Activated naive CD4-positive, alpha-beta T cell treated with anti-CD3 and anti-CD28 coated beads, Interleukin-2, amount 50 U/mL, for 24 hours (primary cell): ENCODE data around the gene PRPSAP1.
"Not testable (repeated sequence)": the region's sequence is repeated elsewhere in the genome, so short reads cannot be mapped to it uniquely, and the experiment has no call there.

Source experiments
- H3K27ac Mint-ChIP-seq: one replicate; pipeline ENCODE4 v1.8.0; 2021; ENCODE audit warnings: mild to moderate bottlenecking, mixed read lengths
- H3K27me3 Mint-ChIP-seq: one replicate; pipeline ENCODE4 v1.8.0; 2021; ENCODE audit warnings: mixed read lengths
- H3K36me3 Mint-ChIP-seq: one replicate; pipeline ENCODE4 v1.8.0; 2021; ENCODE audit warnings: mixed read lengths
- H3K4me1 Mint-ChIP-seq: one replicate; pipeline ENCODE4 v1.8.0; 2021; ENCODE audit warnings: mixed read lengths
- H3K4me3 Mint-ChIP-seq: one replicate; pipeline ENCODE4 v1.8.0; 2021; ENCODE audit warnings: mild to moderate bottlenecking, mixed read lengths
- H3K9me3 Mint-ChIP-seq: one replicate; pipeline ENCODE4 v1.8.0; 2021; ENCODE audit warnings: mixed read lengths

The PRPSAP1 gene

GRCh38 chr17:76327696-76328095 lies 26.0 kb downstream of the PRPSAP1 start:
- peaks cover 9% of the 10 kb centered on the region for H3K36me3 Mint-ChIP-seq
- H3K27me3 Mint-ChIP-seq, result no peaks in the 10 kb centered on the region
- H3K4me1 Mint-ChIP-seq, result peaks cover 4% of the 10 kb centered on the region
- H3K27ac Mint-ChIP-seq, result no peak overlapping the region
- no peak overlapping the region for H3K4me3 Mint-ChIP-seq
- no peaks in the 10 kb centered on the region for H3K9me3 Mint-ChIP-seq

DNA sequence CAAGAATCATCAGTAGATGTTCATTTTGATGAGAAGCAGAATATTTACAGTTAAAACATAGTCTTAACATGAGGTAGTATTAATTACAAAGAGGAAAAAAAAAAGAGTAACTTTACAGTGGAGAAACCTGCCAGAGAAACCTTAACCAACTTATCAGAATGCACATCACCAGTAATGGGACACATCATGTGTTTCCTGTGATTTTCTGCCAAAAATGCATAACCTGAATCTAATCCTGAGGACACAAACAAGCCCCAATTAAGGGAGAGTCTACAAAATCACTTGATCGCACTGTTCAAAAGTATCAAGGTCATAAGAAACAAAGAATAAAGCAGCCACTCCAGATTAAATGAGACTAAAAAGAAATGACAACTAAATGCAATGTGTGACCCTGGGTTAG lies 27.4 kb downstream of the PRPSAP1 start:
- Mint-ChIP-seq H3K4me3 (no peak overlapping the region), H3K9me3 (no peaks in the 10 kb centered on the region), H3K27me3 (no peaks in the 10 kb centered on the region), H3K36me3 (peaks cover 7% of the 10 kb centered on the region), H3K4me1 (peaks cover 4% of the 10 kb centered on the region), H3K27ac (no peak overlapping the region)

DNA sequence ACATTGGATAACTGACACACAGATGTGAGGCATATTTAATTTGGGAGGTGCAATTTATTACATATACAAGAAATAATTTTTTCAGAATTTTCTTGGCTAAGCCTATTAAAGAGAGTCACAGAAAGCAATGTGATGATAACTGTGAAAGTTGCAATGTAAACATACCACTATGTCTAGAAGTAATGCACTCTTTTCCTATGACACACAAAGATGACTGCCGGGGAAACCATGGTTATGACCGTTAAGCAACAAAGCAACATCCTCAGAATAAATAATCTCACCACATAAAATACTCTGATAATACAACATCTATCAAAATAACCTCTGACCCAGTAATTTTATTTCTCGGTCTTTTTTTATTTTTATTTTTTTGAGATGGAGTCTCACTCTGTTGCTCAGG lies 35.1 kb downstream of the PRPSAP1 start:
- Mint-ChIP-seq H3K36me3 (peaks cover 2% of the 10 kb centered on the region), H3K9me3 (no peaks in the 10 kb centered on the region), H3K4me1 (peaks cover 6% of the 10 kb centered on the region), H3K27me3 (no peaks in the 10 kb centered on the region), H3K27ac (no peak overlapping the region), H3K4me3 (no peak overlapping the region)

DNA sequence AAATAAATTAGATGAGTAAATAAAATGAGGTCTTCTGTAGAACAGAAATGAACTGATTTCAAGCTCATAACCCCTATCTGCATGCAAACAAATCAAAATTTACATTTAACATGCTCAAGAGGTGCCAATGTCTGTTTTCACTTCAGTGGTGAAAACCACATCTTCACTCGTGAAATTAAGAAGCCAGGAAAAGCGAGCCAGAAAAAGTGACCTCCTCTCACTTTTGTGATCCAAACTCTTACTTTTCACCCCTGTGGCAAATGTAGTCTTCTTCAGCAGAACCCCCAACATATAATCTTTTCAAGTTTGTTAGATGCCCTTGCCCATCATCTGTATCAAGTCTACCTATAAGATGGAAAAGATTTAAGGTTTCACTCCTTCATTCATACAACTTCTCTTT lies 36.2 kb downstream of the PRPSAP1 start:
- Mint-ChIP-seq H3K4me1 (peaks cover 6% of the 10 kb centered on the region), H3K27ac (no peak overlapping the region), H3K9me3 (no peaks in the 10 kb centered on the region), H3K36me3 (peaks cover 3% of the 10 kb centered on the region), H3K27me3 (no peaks in the 10 kb centered on the region), H3K4me3 (no peak overlapping the region)

- Mint-ChIP-seq H3K9me3 (no peaks in the 10 kb centered on the region), H3K4me1 (peaks cover 6% of the 10 kb centered on the region), H3K36me3 (peaks cover 3% of the 10 kb centered on the region), H3K4me3 (no peak overlapping the region), H3K27ac (no peak overlapping the region), H3K27me3 (no peaks in the 10 kb centered on the region)
Measured at GRCh38 chr17:76314392-76315227, 39.1 kb downstream of the PRPSAP1 start.

- no peaks in the 10 kb centered on the region for H3K27me3 Mint-ChIP-seq
- no peak overlapping the region for H3K4me3 Mint-ChIP-seq
- H3K9me3 Mint-ChIP-seq, result no peaks in the 10 kb centered on the region
- peaks cover 2% of the 10 kb centered on the region for H3K36me3 Mint-ChIP-seq
- H3K27ac Mint-ChIP-seq, result no peak overlapping the region
- peaks cover 6% of the 10 kb centered on the region for H3K4me1 Mint-ChIP-seq
Measured at GRCh38 chr17:76312735-76313134, 41.0 kb downstream of the PRPSAP1 start.

GRCh38 chr17:76309461-76309860 lies 44.3 kb downstream of the PRPSAP1 start:
- Mint-ChIP-seq H3K27ac (no peak overlapping the region), H3K9me3 (no peaks in the 10 kb centered on the region), H3K27me3 (no peaks in the 10 kb centered on the region), H3K4me3 (no peak overlapping the region), H3K36me3 (peaks cover 2% of the 10 kb centered on the region), H3K4me1 (no peaks in the 10 kb centered on the region)

DNA sequence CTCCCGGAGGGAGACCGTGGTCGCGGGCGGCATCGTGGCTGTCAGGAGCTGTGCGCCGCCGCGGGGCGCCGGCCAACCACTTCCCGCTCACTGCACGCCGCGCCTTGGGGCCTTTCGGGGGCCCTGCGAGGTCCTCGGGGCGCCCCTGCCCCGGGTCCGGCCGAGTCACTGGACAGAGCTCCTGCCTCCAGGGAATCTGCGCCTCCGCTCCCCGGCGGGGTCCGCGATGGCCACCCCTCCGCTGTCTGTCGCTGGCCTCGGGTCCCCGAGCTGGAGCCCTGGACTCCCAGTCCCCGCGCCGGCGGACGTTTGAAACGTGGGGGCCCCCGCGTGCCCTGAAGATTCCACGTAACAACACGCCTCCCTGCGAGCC lies 45.8 kb downstream of the PRPSAP1 start, which contains the start of gene QRICH2:
Gene QRICH2 (minus strand): TSS at position 311 of the 373 bp plus-strand sequence. CDS start 278 bp downstream, at position 33.
- Mint-ChIP-seq H3K27me3 (no peaks in the 10 kb centered on the region), H3K4me3 (no peak within 1 kb of the TSS), H3K36me3 (peaks cover 2% of the 10 kb centered on the region), H3K4me1 (no peaks in the 10 kb centered on the region), H3K27ac (no peak within 1 kb of the TSS), H3K9me3 (no peaks in the 10 kb centered on the region)

DNA sequence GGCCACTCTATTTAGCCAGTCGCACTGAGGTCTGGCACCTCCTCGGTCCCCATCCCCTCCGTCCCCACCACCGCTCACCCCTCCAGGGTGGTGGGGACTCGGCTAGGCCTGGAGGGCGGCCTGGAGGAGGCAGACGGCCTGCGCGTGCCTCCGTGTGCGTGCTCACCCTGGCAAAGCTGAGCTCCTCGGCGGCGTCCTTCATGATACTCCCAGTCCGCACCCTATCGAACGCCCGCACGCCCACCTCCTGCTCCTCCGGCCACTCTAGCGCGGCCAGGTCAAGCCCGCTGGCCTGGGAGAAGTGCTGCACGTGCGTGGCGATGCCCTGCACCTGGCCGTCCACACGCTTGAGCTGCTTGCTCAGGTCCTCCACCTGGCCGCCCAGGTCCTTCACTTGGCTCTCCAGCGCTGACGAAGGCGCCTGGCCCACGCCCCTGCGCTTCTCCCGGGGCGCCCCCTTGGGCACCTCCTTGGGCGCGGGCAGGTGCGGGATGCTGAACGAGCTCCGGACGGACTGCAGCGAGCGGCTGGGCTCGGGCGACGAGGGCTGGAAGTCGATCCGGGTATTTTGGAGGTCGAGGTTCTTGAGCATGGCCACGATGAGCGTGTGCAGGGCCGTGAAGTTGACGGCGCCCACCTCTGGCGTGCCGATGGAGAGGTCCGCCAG lies 46.3 kb downstream of the PRPSAP1 start:
- Mint-ChIP-seq H3K9me3 (no peaks in the 10 kb centered on the region), H3K4me1 (no peaks in the 10 kb centered on the region), H3K36me3 (no peaks in the 10 kb centered on the region), H3K27me3 (no peaks in the 10 kb centered on the region), H3K4me3 (no peak overlapping the region), H3K27ac (no peak overlapping the region)

DNA sequence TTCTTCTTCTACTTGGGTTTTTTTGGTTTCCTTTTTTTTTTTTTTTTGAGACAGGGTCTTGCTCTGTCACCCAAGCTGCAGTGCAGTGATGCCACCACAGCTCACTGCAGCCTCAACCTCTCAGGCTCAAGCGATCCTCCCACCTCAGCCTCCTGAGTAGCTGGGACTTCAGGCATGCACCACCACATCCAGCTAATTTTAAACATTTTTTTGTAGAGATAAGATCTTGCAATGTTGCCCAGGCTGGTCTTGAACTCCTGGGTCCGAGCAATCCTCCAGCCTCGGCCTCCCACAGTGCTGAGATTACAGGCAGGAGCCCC lies 48.6 kb downstream of the PRPSAP1 start:
- not testable (repeated sequence) for H3K9me3 Mint-ChIP-seq, H3K27me3 Mint-ChIP-seq, H3K27ac Mint-ChIP-seq, H3K4me1 Mint-ChIP-seq, H3K4me3 Mint-ChIP-seq, H3K36me3 Mint-ChIP-seq

DNA sequence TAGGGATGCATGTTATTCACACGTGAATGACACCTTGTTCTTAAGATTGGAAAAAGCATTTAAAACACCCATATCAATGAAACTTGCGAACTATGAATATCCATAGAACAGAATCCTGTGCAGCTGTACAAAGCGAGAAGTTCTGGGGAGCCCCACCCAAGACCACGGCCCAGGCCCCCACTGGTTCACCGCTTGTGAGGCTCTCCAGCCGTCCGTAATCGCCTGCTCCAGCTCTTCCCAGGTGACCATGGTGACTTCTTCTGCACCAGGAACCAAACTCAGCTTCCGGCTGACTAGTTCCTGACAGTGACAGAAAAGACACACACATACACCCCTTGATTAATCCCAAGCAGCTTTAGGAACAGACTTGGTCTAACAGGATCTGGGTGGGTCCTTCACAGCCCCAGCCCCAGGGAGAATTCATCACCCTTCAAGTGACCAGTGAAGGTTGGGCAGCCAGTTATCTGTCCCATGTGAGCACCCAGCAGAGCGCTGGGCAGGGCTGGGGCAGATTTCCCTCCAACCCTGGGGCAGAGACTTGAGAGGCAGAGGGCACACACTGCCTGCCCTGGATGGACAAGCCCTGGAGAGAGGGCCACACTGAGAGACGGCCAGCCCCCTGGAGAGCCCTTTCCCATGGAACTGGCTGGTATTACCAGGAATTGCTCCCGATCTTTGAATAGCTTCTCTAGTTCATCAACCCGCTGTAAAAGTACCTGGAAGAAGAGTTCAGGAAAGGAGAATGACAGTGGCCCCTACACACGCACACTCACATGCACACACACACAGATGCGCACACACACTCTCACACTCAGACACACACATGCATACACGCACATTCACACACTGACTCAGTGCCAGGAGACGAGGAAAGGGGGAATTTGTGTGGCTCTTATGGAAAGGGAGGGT lies 49.2 kb downstream of the PRPSAP1 start:
- Mint-ChIP-seq H3K36me3 (no peaks in the 10 kb centered on the region), H3K27ac (no peak overlapping the region), H3K9me3 (no peaks in the 10 kb centered on the region), H3K27me3 (no peaks in the 10 kb centered on the region), H3K4me3 (no peak overlapping the region), H3K4me1 (no peaks in the 10 kb centered on the region)

GRCh38 chr17:76297436-76297835 lies 56.3 kb downstream of the PRPSAP1 start:
- Mint-ChIP-seq H3K36me3 (no peaks in the 10 kb centered on the region), H3K4me1 (peaks cover 4% of the 10 kb centered on the region)

GRCh38 chr17:76296889-76297288 lies 56.8 kb downstream of the PRPSAP1 start:
- no peaks in the 10 kb centered on the region for H3K9me3 Mint-ChIP-seq
- no peaks in the 10 kb centered on the region for H3K27me3 Mint-ChIP-seq
- no peaks in the 10 kb centered on the region for H3K36me3 Mint-ChIP-seq
- H3K27ac Mint-ChIP-seq, result no peak overlapping the region
- peaks cover 4% of the 10 kb centered on the region for H3K4me1 Mint-ChIP-seq
- H3K4me3 Mint-ChIP-seq, result no peak overlapping the region

More at GRCh38 chr17:76297436-76297835, 56.3 kb downstream of the PRPSAP1 start:
- H3K4me3 Mint-ChIP-seq, result no peak overlapping the region
- no peak overlapping the region for H3K27ac Mint-ChIP-seq
- H3K27me3 Mint-ChIP-seq, result no peaks in the 10 kb centered on the region
- no peaks in the 10 kb centered on the region for H3K9me3 Mint-ChIP-seq

DNA sequence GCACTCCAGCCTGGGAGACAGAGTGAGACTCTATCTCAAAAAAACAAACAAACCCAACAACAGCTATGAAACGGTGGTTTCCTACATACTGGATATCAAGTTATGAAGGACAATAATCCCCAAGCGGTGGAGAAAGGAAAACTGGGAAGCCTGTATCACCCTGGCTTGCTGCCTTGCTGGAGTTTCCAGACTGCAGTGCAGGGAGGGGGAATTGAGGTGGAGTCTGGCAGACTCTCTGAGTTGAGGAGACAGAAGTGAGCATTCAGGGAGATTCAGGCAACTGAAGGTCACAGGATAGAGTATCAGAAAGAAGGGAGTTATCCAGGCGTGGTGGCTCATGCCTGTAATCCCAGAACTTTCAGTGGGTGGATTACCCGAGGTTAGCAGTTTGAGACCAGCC lies 57.5 kb downstream of the PRPSAP1 start:
- H3K9me3 Mint-ChIP-seq, result no peaks in the 10 kb centered on the region
- peaks cover 4% of the 10 kb centered on the region for H3K4me1 Mint-ChIP-seq
- no peak overlapping the region for H3K27ac Mint-ChIP-seq
- no peaks in the 10 kb centered on the region for H3K36me3 Mint-ChIP-seq
- H3K4me3 Mint-ChIP-seq, result no peak overlapping the region
- H3K27me3 Mint-ChIP-seq, result no peaks in the 10 kb centered on the region

GRCh38 chr17:76293106-76293505 lies 60.6 kb downstream of the PRPSAP1 start:
- H3K27ac Mint-ChIP-seq, result no peak overlapping the region
- H3K9me3 Mint-ChIP-seq, result no peaks in the 10 kb centered on the region
- H3K4me1 Mint-ChIP-seq, result no peaks in the 10 kb centered on the region
- no peak overlapping the region for H3K4me3 Mint-ChIP-seq
- no peaks in the 10 kb centered on the region for H3K36me3 Mint-ChIP-seq
- no peaks in the 10 kb centered on the region for H3K27me3 Mint-ChIP-seq

GRCh38 chr17:76292567-76292966 lies 61.1 kb downstream of the PRPSAP1 start:
- Mint-ChIP-seq H3K27ac (no peak overlapping the region), H3K27me3 (no peaks in the 10 kb centered on the region), H3K4me1 (no peaks in the 10 kb centered on the region), H3K9me3 (no peaks in the 10 kb centered on the region), H3K36me3 (no peaks in the 10 kb centered on the region), H3K4me3 (no peak overlapping the region)
